GM23248 (cell line): Measurements from ENCODE around the gene P4HA3. TPM values are rescaled to one million over a fixed set of nuclear protein-coding genes. Genes with fewer than 3 reads are reported as not detected.

ENCODE experiments used
- DNase-seq: peaks from one replicate; pipeline ENCODE4 v3.0.0-alpha.2; 2015
- H2AFZ ChIP-seq: fragments of 200-600 bp; sonication (generic); 2 replicates; pipeline ENCODE4 v1.6.1; 2016; ENCODE audit warnings: antibody characterized with exemption
- H3F3A ChIP-seq: fragments of 200-600 bp; sonication (generic); 2 replicates; pipeline ENCODE4 v1.6.1; 2016; ENCODE audit warnings: mild to moderate bottlenecking, antibody characterized with exemption, mixed run types; ENCODE audit not compliant: insufficient read depth
- H3K27ac ChIP-seq: fragments of 200-600 bp; sonication (generic); 2 replicates; pipeline ENCODE4 v1.5.1; 2016; ENCODE audit warnings: mild to moderate bottlenecking
- H3K27me3 ChIP-seq: fragments of 200-600 bp; sonication (generic); replicated peaks from 2 replicates; pipeline ENCODE4 v1.6.1; 2016; ENCODE audit warnings: mild to moderate bottlenecking; ENCODE audit not compliant: insufficient read depth
- H3K36me3 ChIP-seq: fragments of 200-600 bp; sonication (generic); 2 replicates; pipeline ENCODE4 v1.6.1; 2016; ENCODE audit warnings: low read depth, mild to moderate bottlenecking
- H3K4me1 ChIP-seq: fragments of 200-600 bp; sonication (generic); 2 replicates; pipeline ENCODE4 v1.6.1; 2016; ENCODE audit warnings: mild to moderate bottlenecking; ENCODE audit not compliant: insufficient read depth
- H3K4me2 ChIP-seq: fragments of 200-600 bp; sonication (generic); one replicate; pipeline ENCODE4 v1.6.1; 2016; ENCODE audit warnings: mild to moderate bottlenecking; ENCODE audit not compliant: unreplicated experiment
- H3K4me3 ChIP-seq: fragments of 200-600 bp; sonication (generic); 2 replicates; pipeline ENCODE4 v1.5.1; 2016; ENCODE audit warnings: mild to moderate bottlenecking
- H3K79me2 ChIP-seq: fragments of 200-600 bp; sonication (generic); 2 replicates; pipeline ENCODE4 v1.6.1; 2016; ENCODE audit warnings: mild to moderate bottlenecking; ENCODE audit not compliant: insufficient read depth
- H3K9ac ChIP-seq: fragments of 200-600 bp; sonication (generic); 2 replicates; pipeline ENCODE4 v1.6.1; 2016; ENCODE audit warnings: mild to moderate bottlenecking
- H3K9me2 ChIP-seq: fragments of 200-600 bp; sonication (generic); 2 replicates; pipeline ENCODE4 v1.6.1; 2016; ENCODE audit warnings: mixed run types, mild to moderate bottlenecking, moderate library complexity; ENCODE audit not compliant: insufficient read depth
- H3K9me3 ChIP-seq: fragments of 200-600 bp; sonication (generic); one replicate; pipeline ENCODE4 v1.6.1; 2017; ENCODE audit warnings: low read depth
- H4K20me1 ChIP-seq: fragments of 200-600 bp; sonication (generic); 2 replicates; pipeline ENCODE4 v1.6.0; 2016; ENCODE audit not compliant: insufficient read depth
- EZH2 ChIP-seq: fragments of 200-600 bp; sonication (generic); IDR thresholded peaks from 2 replicates; pipeline ENCODE4 v1.6.1; 2018; ENCODE audit warnings: antibody characterized with exemption, mild to moderate bottlenecking; ENCODE audit not compliant: insufficient read depth, poor library complexity, severe bottlenecking
- EZH2phosphoT487 ChIP-seq: fragments of 200-600 bp; sonication (generic); IDR thresholded peaks from 2 replicates; pipeline ENCODE4 v1.6.1; 2018; ENCODE audit warnings: antibody characterized with exemption, moderate library complexity, mild to moderate bottlenecking, low read depth; ENCODE audit not compliant: insufficient read depth
- WGBS, 2 experiments: methylation state at CpG; one replicate each; pipeline ENCODE4 v1.1.6; 2015 to 2017; ENCODE audit warnings: low lambda C conversion rate in 2 of 2, low coverage in 1 of 2; ENCODE audit errors: missing lambda C conversion rate in 2 of 2; 5-methylcytosine and 5-hydroxymethylcytosine counted together
- in situ Hi-C: fragments of 300-500 bp; cut with MboI; formaldehyde crosslinking; loops from 2 replicates; pipeline ENCODE4 v1.15.0; 2020
- polyA plus RNA-seq: library from polyadenylated mRNA; unstranded; fragments of >200 nt; fragmentation: Nextera tagmentation; extraction: Ambion mirVana; gene quantifications from 2 replicates; pipeline ENCODE4 v1.2.1, GENCODE V29; 2016
- total RNA-seq: library from RNA; depleted of rRNA; stranded (reverse); fragments of >200 nt; shearing (Covaris generic); gene quantifications from 2 replicates; pipeline ENCODE4 v1.2.3, GENCODE V29; 2014

The P4HA3 gene
- total and polyA plus RNA-seq, 2 experiments from 2014 or later, result 26.4 to 30.6 TPM

- WGBS, 2 experiments, result 70 to 73% methylated on average over 11 of the region's 11 CpGs
- H3K9ac ChIP-seq, result no peak overlapping the region
- no peaks in the 10 kb centered on the region for H3K9me2 ChIP-seq
- peak; percentile 21 for DNase-seq
- H3K4me3 ChIP-seq, result no peak overlapping the region
- H2AFZ ChIP-seq, result no peak overlapping the region
- TF ChIP-seq EZH2phosphoT487 (no peak), EZH2 (no peak)
- H4K20me1 ChIP-seq, result no peaks in the 10 kb centered on the region
- 0 out of 2 replicates have a peak, but pooled peaks cover 5% of the 10 kb centered on the region for H3F3A ChIP-seq
- in situ Hi-C loops, result no loop called here
- no peak overlapping the region for H3K4me2 ChIP-seq
- no peaks in the 10 kb centered on the region for H3K79me2 ChIP-seq
- no peak overlapping the region for H3K27ac ChIP-seq
- H3K36me3 ChIP-seq, result no peaks in the 10 kb centered on the region
- no peaks in the 10 kb centered on the region for H3K27me3 ChIP-seq
- no peaks in the 10 kb centered on the region for H3K9me3 ChIP-seq
- H3K4me1 ChIP-seq, result peaks cover 9% of the 10 kb centered on the region
These were observed 42.2 kb downstream of the P4HA3 start for GRCh38 chr11:74269161-74269811.

- H3F3A ChIP-seq, result 0 out of 2 replicates have a peak, but pooled peaks cover 5% of the 10 kb centered on the region
- no peak overlapping the region for H3K9ac ChIP-seq
- in situ Hi-C loops, result no loop called here
- H3K27me3 ChIP-seq, result no peaks in the 10 kb centered on the region
- H3K9me3 ChIP-seq, result no peaks in the 10 kb centered on the region
- no peak overlapping the region for H3K27ac ChIP-seq
- H3K4me2 ChIP-seq, result no peak overlapping the region
- TF ChIP-seq EZH2phosphoT487 (no peak), EZH2 (no peak)
- no peak overlapping the region for H3K4me3 ChIP-seq
- H3K36me3 ChIP-seq, result no peaks in the 10 kb centered on the region
- WGBS, 2 experiments, result 96 to 100% methylated on average over 4 of the region's 4 CpGs
- no peaks in the 10 kb centered on the region for H3K79me2 ChIP-seq
- no peak overlapping the region for H2AFZ ChIP-seq
- H3K4me1 ChIP-seq, result peaks cover 9% of the 10 kb centered on the region
- no peaks in the 10 kb centered on the region for H4K20me1 ChIP-seq
- no peaks in the 10 kb centered on the region for H3K9me2 ChIP-seq
- no peak for DNase-seq
These were observed 43.0 kb downstream of the P4HA3 start for GRCh38 chr11:74268456-74268855.

GRCh38 chr11:74267014-74267413 is 44.4 kb downstream of the P4HA3 start:
- H4K20me1 ChIP-seq, result no peaks in the 10 kb centered on the region
- 0 out of 2 replicates have a peak, but pooled peaks cover 5% of the 10 kb centered on the region for H3F3A ChIP-seq
- no peak overlapping the region for H3K4me3 ChIP-seq
- no peak overlapping the region for H3K4me2 ChIP-seq
- no peak overlapping the region for H3K9ac ChIP-seq
- TF ChIP-seq EZH2phosphoT487 (no peak), EZH2 (no peak)
- peaks cover 9% of the 10 kb centered on the region for H3K4me1 ChIP-seq
- 93 to 98% methylated on average over 6 of the region's 6 CpGs for WGBS, 2 experiments
- no peaks in the 10 kb centered on the region for H3K27me3 ChIP-seq
- no peaks in the 10 kb centered on the region for H3K36me3 ChIP-seq
- no peak for DNase-seq
- H2AFZ ChIP-seq, result no peak overlapping the region
- in situ Hi-C loops, result no loop called here
- H3K79me2 ChIP-seq, result no peaks in the 10 kb centered on the region
- H3K9me2 ChIP-seq, result no peaks in the 10 kb centered on the region
- H3K27ac ChIP-seq, result no peak overlapping the region
- H3K9me3 ChIP-seq, result no peaks in the 10 kb centered on the region

GRCh38 chr11:74265256-74265655 is 46.2 kb downstream of the P4HA3 start:
- 0 out of 2 replicates have a peak, but pooled peaks cover 5% of the 10 kb centered on the region for H3F3A ChIP-seq
- peaks cover 9% of the 10 kb centered on the region for H3K4me1 ChIP-seq
- H3K9me2 ChIP-seq, result no peaks in the 10 kb centered on the region
- H3K36me3 ChIP-seq, result no peaks in the 10 kb centered on the region
- DNase-seq, result peak; percentile 4
- no peak overlapping the region for H3K27ac ChIP-seq
- no peaks in the 10 kb centered on the region for H3K79me2 ChIP-seq
- no peak overlapping the region for H3K4me2 ChIP-seq
- 80 to 87% methylated on average over 1 of the region's 1 CpG for WGBS, 2 experiments
- H3K4me3 ChIP-seq, result no peak overlapping the region
- no peaks in the 10 kb centered on the region for H4K20me1 ChIP-seq
- H3K27me3 ChIP-seq, result no peaks in the 10 kb centered on the region
- in situ Hi-C loops, result no loop called here
- no peak overlapping the region for H3K9ac ChIP-seq
- no peaks in the 10 kb centered on the region for H3K9me3 ChIP-seq
- no peak for TF ChIP-seq EZH2
- TF ChIP-seq EZH2phosphoT487, result no peak
- H2AFZ ChIP-seq, result no peak overlapping the region
